GM19324 (cell line): ENCODE results near the gene CD68.
"Not testable (repeated sequence)": the region's sequence is repeated elsewhere in the genome, so short reads cannot be mapped to it uniquely, and the experiment has no call there.

ENCODE experiments used
- ATAC-seq: cut with Tn5 transposase; IDR thresholded peaks from one replicate; pipeline ENCODE4 v1.9.1; 2021; ENCODE audit warnings: mild to moderate bottlenecking, moderate library complexity; ENCODE audit not compliant: unreplicated experiment, low FRiP score

Gene CD68

GRCh38 chr17:7577327-7578199 is 1.9 kb upstream of the CD68 start:
- ATAC-seq = no peak

GRCh38 chr17:7579834-7580603 is 581 bp downstream of the CD68 start:
- no peak for ATAC-seq

GRCh38 chr17:7580604-7581575 is 1.5 kb downstream of the CD68 start:
- no peak for ATAC-seq

- ATAC-seq = no peak
Observed at GRCh38 chr17:7582396-7583252, 3.2 kb downstream of the CD68 start.

- peak; percentile 86 for ATAC-seq
Observed at GRCh38 chr17:7583253-7584109, 4.0 kb downstream of the CD68 start, which contains the start of gene MPDU1. Gene MPDU1 (plus strand): TSS chr17:7583852. CDS start chr17:7583863, 11 bp downstream.

GRCh38 chr17:7586673-7587419 is 7.4 kb downstream of the CD68 start:
- no peak for ATAC-seq

GRCh38 chr17:7587420-7588151 is 8.1 kb downstream of the CD68 start:
- no peak for ATAC-seq

- ATAC-seq = no peak
Observed at GRCh38 chr17:7588553-7589203, 9.2 kb downstream of the CD68 start.

- no peak for ATAC-seq
Observed at GRCh38 chr17:7589204-7589868, 9.9 kb downstream of the CD68 start.

GRCh38 chr17:7589891-7590691 is 10.7 kb downstream of the CD68 start, which contains the start of gene SOX15:
Gene SOX15 (minus strand): TSS chr17:7590094. CDS start chr17:7589676, 418 bp downstream.
- ATAC-seq = no peak

GRCh38 chr17:7590743-7591142 is 11.3 kb downstream of the CD68 start:
- ATAC-seq = no peak

GRCh38 chr17:7591596-7591995 is 12.2 kb downstream of the CD68 start:
- no peak for ATAC-seq

GRCh38 chr17:7592422-7593021 is 13.1 kb downstream of the CD68 start:
- no peak for ATAC-seq

GRCh38 chr17:7593296-7593695 is 13.9 kb downstream of the CD68 start:
- ATAC-seq = no peak

- not testable (repeated sequence) for ATAC-seq
Observed at GRCh38 chr17:7597561-7597960, 18.1 kb downstream of the CD68 start.
